Measurements from ENCODE around the gene IQCE.
"Not testable (repeated sequence)": the region's sequence is repeated elsewhere in the genome, so short reads cannot be mapped to it uniquely, and the experiment has no call there.

IQCE gene

GRCh38 chr7:2532199-2532772, 26.5 kb upstream of the IQCE start:
- not testable (repeated sequence) for DNase-seq

GRCh38 chr7:2532816-2533215, 26.0 kb upstream of the IQCE start:
- DNase-seq = not testable (repeated sequence)

GRCh38 chr7:2533566-2533965, 25.2 kb upstream of the IQCE start:
- DNase-seq = not testable (repeated sequence)

GRCh38 chr7:2534214-2534613, 24.6 kb upstream of the IQCE start:
- DNase-seq = not testable (repeated sequence)

- DNase-seq = not testable (repeated sequence)
Observed at GRCh38 chr7:2535872-2536627, 22.7 kb upstream of the IQCE start.

- no peak for DNase-seq
Observed at GRCh38 chr7:2537981-2538851, 20.6 kb upstream of the IQCE start.

GRCh38 chr7:2539031-2539911, 19.5 kb upstream of the IQCE start:
- no peak for DNase-seq

- DNase-seq = no peak
Observed at GRCh38 chr7:2540133-2540532, 18.6 kb upstream of the IQCE start.

GRCh38 chr7:2540641-2541051, 18.1 kb upstream of the IQCE start:
- no peak for DNase-seq

GRCh38 chr7:2541291-2542010, 17.3 kb upstream of the IQCE start:
- DNase-seq = no peak

GRCh38 chr7:2542011-2542915, 16.5 kb upstream of the IQCE start:
- no peak for DNase-seq

GRCh38 chr7:2542916-2543871, 15.6 kb upstream of the IQCE start:
- no peak for DNase-seq

- DNase-seq = no peak
Observed at GRCh38 chr7:2544541-2545188, 14.1 kb upstream of the IQCE start.

- DNase-seq = no peak
Observed at GRCh38 chr7:2545746-2546425, 12.9 kb upstream of the IQCE start.

GRCh38 chr7:2546776-2547586, 11.8 kb upstream of the IQCE start:
- no peak for DNase-seq

GRCh38 chr7:2551418-2551817, 7.4 kb upstream of the IQCE start:
- DNase-seq = no peak

Data from hypothalamus (tissue), 51 donors.